WERI-Rb-1 (cell line): Measurements from ENCODE around the gene SAMD11.

ENCODE experiments used
- DNase-seq: peaks from one replicate; pipeline ENCODE4 v3.0.0-alpha.2; 2020
- H3K27ac ChIP-seq: fragments of 250-450 bp; sonication (Bioruptor Pico); 2 replicates; pipeline ENCODE4 v1.5.1; 2020; ENCODE audit warnings: mild to moderate bottlenecking, moderate library complexity
- H3K27me3 ChIP-seq: fragments of 250-450 bp; sonication (Bioruptor Pico); 2 replicates; pipeline ENCODE4 v1.5.1; 2021; ENCODE audit warnings: mild to moderate bottlenecking, low read depth, moderate library complexity; ENCODE audit not compliant: insufficient read depth, severe bottlenecking
- H3K36me3 ChIP-seq: fragments of 250-450 bp; sonication (Bioruptor Pico); 2 replicates; pipeline ENCODE4 v1.5.1; 2020; ENCODE audit warnings: mild to moderate bottlenecking, moderate library complexity
- H3K4me3 ChIP-seq: 2 replicates; pipeline ENCODE4 v1.5.1; 2011; ENCODE audit warnings: low read depth, mild to moderate bottlenecking, control low read depth, low read length
- H3K9me3 ChIP-seq: fragments of 250-450 bp; sonication (Bioruptor Pico); 2 replicates; pipeline ENCODE4 v1.5.1; 2021; ENCODE audit warnings: mild to moderate bottlenecking, moderate library complexity; ENCODE audit not compliant: severe bottlenecking
- TF ChIP-seq, protein P1 (sequence below): IDR thresholded peaks from 2 replicates; pipeline ENCODE4 v1.5.1; 2011; ENCODE audit warnings: low read depth, mild to moderate bottlenecking, control low read depth, inconsistent platforms, low read length

SAMD11 gene

DNA sequence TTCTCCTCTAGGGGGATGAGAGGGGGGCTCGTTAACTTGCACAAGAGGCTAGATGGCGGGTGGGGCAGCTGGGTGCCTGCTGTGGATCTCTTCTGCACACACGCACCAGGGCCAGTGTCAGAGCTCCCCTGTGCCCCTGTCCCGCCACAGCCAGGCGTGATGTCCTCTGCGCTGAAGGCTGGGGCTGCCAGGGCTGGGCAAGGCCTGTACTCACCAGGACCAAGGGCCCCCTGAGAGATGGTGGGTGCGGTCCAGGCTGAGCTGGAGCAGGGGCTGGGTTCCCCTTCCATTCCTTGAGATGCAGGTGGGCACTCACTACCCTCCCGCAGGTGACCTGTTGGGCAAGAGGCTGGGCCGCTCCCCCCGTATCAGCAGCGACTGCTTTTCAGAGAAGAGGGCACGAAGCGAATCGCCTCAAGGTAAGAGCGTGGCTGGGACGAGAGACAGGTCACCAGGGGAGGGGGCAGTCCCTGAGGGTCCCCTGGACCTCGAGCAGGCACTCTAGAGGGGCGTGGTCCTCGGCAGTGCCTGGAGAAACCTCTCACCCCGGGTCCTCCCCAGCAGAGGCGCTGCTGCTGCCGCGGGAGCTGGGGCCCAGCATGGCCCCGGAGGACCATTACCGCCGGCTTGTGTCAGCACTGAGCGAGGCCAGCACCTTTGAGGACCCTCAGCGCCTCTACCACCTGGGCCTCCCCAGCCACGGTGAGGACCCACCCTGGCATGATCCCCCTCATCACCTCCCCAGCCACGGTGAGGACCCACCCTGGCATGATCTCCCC is 15.2 kb downstream of the SAMD11 start:
- Histone ChIP-seq H3K4me3 (no peak overlapping the region), H3K27me3 (no peaks in the 10 kb centered on the region), H3K36me3 (peaks cover 7% of the 10 kb centered on the region), H3K27ac (no peak overlapping the region; the same call in 1 of the 2 replicates), H3K9me3 (no peaks in the 10 kb centered on the region)
- no peak for DNase-seq
- TF ChIP-seq, protein P1, sequence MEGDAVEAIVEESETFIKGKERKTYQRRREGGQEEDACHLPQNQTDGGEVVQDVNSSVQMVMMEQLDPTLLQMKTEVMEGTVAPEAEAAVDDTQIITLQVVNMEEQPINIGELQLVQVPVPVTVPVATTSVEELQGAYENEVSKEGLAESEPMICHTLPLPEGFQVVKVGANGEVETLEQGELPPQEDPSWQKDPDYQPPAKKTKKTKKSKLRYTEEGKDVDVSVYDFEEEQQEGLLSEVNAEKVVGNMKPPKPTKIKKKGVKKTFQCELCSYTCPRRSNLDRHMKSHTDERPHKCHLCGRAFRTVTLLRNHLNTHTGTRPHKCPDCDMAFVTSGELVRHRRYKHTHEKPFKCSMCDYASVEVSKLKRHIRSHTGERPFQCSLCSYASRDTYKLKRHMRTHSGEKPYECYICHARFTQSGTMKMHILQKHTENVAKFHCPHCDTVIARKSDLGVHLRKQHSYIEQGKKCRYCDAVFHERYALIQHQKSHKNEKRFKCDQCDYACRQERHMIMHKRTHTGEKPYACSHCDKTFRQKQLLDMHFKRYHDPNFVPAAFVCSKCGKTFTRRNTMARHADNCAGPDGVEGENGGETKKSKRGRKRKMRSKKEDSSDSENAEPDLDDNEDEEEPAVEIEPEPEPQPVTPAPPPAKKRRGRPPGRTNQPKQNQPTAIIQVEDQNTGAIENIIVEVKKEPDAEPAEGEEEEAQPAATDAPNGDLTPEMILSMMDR = 0 out of 2 replicates have a peak, but pooled peaks have one; percentile 20

DNA sequence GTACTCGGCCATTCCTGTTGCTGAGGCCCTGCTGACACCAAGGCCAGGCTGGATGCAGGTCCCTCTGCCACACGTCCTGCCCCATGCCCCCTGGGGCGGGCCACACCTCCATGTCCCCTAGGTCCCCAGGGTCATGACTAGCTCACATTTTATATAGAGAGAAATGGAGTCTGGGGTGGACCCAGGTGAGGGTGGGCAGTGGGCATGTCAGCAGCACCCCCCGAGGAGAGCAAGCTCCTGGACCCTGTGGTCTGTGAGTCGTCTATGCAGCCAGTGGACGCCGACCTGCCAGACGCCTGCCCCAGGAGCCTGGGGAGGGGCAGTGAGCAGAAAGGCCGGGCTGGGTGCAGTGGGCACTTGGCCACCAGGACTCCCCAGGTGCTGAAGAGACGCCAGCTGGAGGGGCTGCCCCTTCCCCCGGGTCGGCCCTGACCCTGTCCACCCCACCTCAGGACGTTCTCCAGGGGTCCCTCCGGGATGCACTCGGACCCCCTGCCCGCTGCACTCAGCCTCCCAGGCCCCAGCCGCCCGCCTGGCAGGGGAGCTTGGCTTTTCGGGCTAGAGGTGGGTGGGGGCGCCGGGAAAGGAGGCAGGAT is 15.9 kb downstream of the SAMD11 start:
- Histone ChIP-seq H3K9me3 (no peaks in the 10 kb centered on the region), H3K27ac (peak overlapping the region; percentile 72), H3K36me3 (peaks cover 11% of the 10 kb centered on the region), H3K27me3 (no peaks in the 10 kb centered on the region), H3K4me3 (peak overlapping the region; percentile 31)
- TF ChIP-seq, protein P1 = no peak
- no peak for DNase-seq

DNA sequence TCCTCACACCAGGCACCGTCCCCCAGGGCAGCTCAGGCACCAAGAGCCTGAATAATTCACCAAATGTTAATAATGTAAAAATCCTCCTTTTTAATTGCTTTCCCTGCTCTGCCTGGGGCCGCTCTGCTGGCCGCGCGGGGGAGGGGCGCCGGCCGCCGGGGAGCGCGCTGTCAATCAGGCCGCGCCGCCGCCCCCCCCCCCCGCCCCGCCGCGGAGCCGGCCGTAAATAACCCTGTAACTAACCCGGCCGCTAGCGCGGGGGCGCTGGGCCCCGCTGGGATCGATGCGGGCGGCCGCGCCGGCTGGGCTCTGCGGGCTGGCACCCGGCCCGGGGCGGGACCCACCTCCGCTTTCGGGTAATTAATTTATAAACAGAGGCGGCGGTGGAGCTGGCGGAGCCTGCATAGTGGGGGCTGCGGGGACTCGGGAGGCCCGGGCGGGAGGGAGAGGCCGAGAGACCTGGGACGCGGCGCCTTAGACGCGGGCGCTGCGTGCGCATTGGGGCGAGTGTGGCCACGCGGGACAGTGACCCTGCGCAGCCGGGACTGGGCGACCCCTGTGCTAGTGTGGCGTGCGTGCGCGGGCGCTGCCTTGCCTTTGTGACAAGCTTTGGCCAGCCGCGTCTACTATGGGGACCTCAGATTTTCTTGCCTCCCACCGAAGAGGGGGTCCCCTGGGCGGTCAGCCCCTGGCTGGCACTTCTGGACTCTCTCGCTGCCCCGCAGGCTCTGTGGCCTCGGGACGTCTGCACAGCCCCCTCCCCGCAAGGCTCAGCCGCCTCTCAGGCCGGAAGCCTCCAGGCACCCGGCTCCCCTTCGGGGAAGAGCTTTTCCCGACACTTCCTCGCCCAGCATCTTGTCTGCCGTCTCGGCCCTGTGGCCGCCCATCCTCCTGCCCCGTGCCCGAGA is 16.6 kb downstream of the SAMD11 start:
- no peaks in the 10 kb centered on the region for H3K9me3 ChIP-seq
- TF ChIP-seq, protein P1 = no peak
- H3K27ac ChIP-seq = peak overlapping the region; percentile 91
- no peaks in the 10 kb centered on the region for H3K27me3 ChIP-seq
- peaks cover 18% of the 10 kb centered on the region for H3K36me3 ChIP-seq
- peak; percentile 65 for DNase-seq
- peak overlapping the region; percentile 68 for H3K4me3 ChIP-seq

DNA sequence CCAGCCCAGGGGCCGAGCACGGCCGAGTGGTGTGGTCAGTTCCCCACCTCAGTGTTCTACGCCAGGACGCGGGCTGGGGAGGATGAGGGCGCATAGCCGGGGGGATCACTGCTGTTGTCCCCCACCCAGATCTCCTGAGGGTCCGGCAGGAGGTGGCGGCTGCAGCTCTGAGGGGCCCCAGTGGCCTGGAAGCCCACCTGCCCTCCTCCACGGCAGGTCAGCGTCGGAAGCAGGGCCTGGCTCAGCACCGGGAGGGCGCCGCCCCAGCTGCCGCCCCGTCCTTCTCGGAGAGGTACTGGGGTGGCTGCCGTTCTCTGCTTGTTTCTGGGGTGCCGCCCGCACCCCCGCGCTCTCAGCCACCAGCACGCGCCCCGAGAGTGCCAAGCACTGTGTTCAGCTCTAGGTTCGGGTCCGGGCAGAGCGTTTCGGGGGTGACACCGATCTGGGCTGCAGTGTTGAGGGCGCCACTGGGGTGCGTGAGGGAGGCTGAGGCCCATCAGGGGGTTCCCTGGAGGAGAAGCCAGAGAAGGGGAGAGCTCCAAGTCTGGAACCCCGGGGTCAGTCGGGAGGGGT is 17.4 kb downstream of the SAMD11 start:
- no peaks in the 10 kb centered on the region for H3K27me3 ChIP-seq
- H3K27ac ChIP-seq = peak overlapping the region; percentile 91
- peaks cover 26% of the 10 kb centered on the region for H3K36me3 ChIP-seq
- H3K4me3 ChIP-seq = peak overlapping the region; percentile 68
- TF ChIP-seq, protein P1 = no peak
- no peaks in the 10 kb centered on the region for H3K9me3 ChIP-seq
- DNase-seq = no peak

DNA sequence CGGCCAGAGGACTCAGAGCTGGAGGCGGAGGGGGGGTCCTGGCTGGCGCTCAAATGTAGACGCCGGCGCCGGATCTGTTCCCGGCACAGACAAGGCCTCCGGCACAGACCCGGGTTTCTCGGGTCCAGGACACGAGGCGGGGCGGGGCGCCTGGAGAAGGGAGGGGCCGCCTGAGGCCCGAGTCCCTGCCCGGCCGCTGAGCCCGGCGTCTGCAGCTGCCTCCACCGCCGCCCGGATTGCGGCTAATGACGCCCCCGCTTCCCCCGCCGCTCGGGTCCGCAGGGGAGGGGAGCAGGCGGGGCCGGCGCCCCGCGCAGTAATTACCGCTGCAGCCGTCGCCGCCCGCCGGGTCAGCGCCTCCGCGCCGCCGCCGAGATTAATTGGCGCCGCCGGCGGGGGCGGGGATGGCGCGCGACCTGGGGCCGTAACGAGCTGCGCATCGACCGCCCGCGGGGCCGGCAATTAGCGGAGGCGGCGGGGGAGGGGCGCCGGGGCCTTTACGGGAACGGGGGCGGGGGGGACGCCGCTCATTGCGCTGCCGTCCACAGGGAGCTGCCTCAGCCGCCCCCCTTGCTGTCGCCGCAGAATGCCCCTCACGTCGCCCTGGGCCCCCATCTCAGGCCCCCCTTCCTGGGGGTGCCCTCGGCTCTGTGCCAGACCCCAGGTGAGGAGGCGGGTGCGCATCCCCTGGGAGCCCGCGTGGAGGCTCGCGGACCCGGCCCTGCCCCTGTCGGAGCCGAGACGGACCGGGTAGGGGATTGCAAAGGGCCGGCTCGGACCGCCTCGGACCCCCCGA is 18.1 kb downstream of the SAMD11 start:
- H3K4me3 ChIP-seq = peak overlapping the region; percentile 68
- no peaks in the 10 kb centered on the region for H3K9me3 ChIP-seq
- H3K27me3 ChIP-seq = no peaks in the 10 kb centered on the region
- TF ChIP-seq, protein P1 = no peak
- peak; percentile 91 for DNase-seq
- H3K36me3 ChIP-seq = peaks cover 30% of the 10 kb centered on the region
- H3K27ac ChIP-seq = peak overlapping the region; percentile 91
